Ishikawa (cell line): ENCODE data around the gene SLC24A3.
A peak's percentile ranks its signal among the peaks of the same experiment; 100 is the strongest.

Experiments used
- CEBPB ChIP-seq: IDR thresholded peaks from 2 replicates; pipeline ENCODE4 v1.6.1; 2012
- CREB1 ChIP-seq: IDR thresholded peaks from 2 replicates; pipeline ENCODE4 v1.6.1; 2012; ENCODE audit warnings: low read depth
- EGR1 ChIP-seq: IDR thresholded peaks from 2 replicates; pipeline ENCODE4 v1.6.1; 2012
- EP300 ChIP-seq: IDR thresholded peaks from 2 replicates; pipeline ENCODE4 v1.6.1; 2012; ENCODE audit warnings: borderline replicate concordance
- FOXM1 ChIP-seq: IDR thresholded peaks from 2 replicates; pipeline ENCODE4 v1.6.1; 2012; ENCODE audit warnings: low read depth, borderline replicate concordance
- MAX ChIP-seq: IDR thresholded peaks from 2 replicates; pipeline ENCODE4 v1.6.1; 2012
- NFIC ChIP-seq: IDR thresholded peaks from 2 replicates; pipeline ENCODE4 v1.6.1; 2012
- RAD21 ChIP-seq: IDR thresholded peaks from 2 replicates; pipeline ENCODE4 v1.6.1; 2012; ENCODE audit warnings: low read depth
- REST ChIP-seq: IDR thresholded peaks from 2 replicates; pipeline ENCODE4 v1.6.1; 2012; ENCODE audit warnings: low read depth, mild to moderate bottlenecking
- TAF1 ChIP-seq: IDR thresholded peaks from 2 replicates; pipeline ENCODE4 v1.6.1; 2012; ENCODE audit warnings: low read depth, mild to moderate bottlenecking
- TCF12 ChIP-seq: IDR thresholded peaks from 2 replicates; pipeline ENCODE4 v1.6.1; 2012; ENCODE audit warnings: low read depth
- TEAD4 ChIP-seq: IDR thresholded peaks from 2 replicates; pipeline ENCODE4 v1.6.1; 2012
- USF1 ChIP-seq: IDR thresholded peaks from 2 replicates; pipeline ENCODE4 v1.6.1; 2012
- YY1 ChIP-seq: IDR thresholded peaks from 2 replicates; pipeline ENCODE4 v1.6.1; 2012; ENCODE audit warnings: low read depth
- ZBTB7A ChIP-seq: IDR thresholded peaks from 2 replicates; pipeline ENCODE4 v1.6.1; 2012; ENCODE audit warnings: low read depth

Gene SLC24A3

GRCh38 chr20:19756761-19757486 is 544.5 kb downstream of the SLC24A3 start:
- TF ChIP-seq CEBPB (no peak), FOXM1 (no peak), ZBTB7A (no peak), NFIC (no peak), TAF1 (no peak)

GRCh38 chr20:19757487-19758132 is 545.2 kb downstream of the SLC24A3 start:
- TF ChIP-seq CEBPB (no peak), ZBTB7A (0 out of 2 replicates have a peak, but pooled peaks have one; percentile 60), TEAD4 (peak; percentile 31; the same call in 1 of the 2 replicates)

GRCh38 chr20:19758133-19758500 is 545.7 kb downstream of the SLC24A3 start, which contains the start of gene RIN2:
RIN2 (plus strand) TSS chr20:19758258; CDS start chr20:19889602, 131,344 bp downstream.
- TF ChIP-seq MAX (no peak), TAF1 (no peak; the same call in 1 of the 2 replicates), NFIC (no peak), YY1 (no peak), CEBPB (no peak), ZBTB7A (peak; percentile 77; the same call in 1 of the 2 replicates)

GRCh38 chr20:19758501-19759331 is 546.3 kb downstream of the SLC24A3 start:
- no peak for TF ChIP-seq NFIC
- no peak for TF ChIP-seq TCF12
- no peak for TF ChIP-seq CEBPB
- TF ChIP-seq REST = no peak
- TF ChIP-seq TEAD4 = no peak
- no peak for TF ChIP-seq MAX
- TF ChIP-seq EP300 = no peak
- TF ChIP-seq YY1 = no peak
- TF ChIP-seq RAD21 = no peak
- no peak for TF ChIP-seq USF1
- TF ChIP-seq FOXM1 = no peak
- no peak for TF ChIP-seq EGR1
- TF ChIP-seq CREB1 = no peak

- no peak for TF ChIP-seq ZBTB7A
- no peak for TF ChIP-seq TEAD4
- TF ChIP-seq MAX = no peak
Observed at GRCh38 chr20:19760371-19760721, 547.9 kb downstream of the SLC24A3 start.

- TF ChIP-seq EP300 = no peak
- TF ChIP-seq EGR1 = no peak
- TF ChIP-seq RAD21 = no peak
- TF ChIP-seq ZBTB7A = no peak
- TF ChIP-seq CREB1 = no peak
- TF ChIP-seq NFIC = no peak
- TF ChIP-seq FOXM1 = no peak
- TF ChIP-seq REST = no peak
- TF ChIP-seq YY1 = no peak
- no peak for TF ChIP-seq USF1
- no peak for TF ChIP-seq TEAD4
Observed at GRCh38 chr20:19761326-19761725, 548.9 kb downstream of the SLC24A3 start.
